NCI-H1048 (cell line): ENCODE data around the gene CD9.
"Not testable (repeated sequence)": the region's sequence is repeated elsewhere in the genome, so short reads cannot be mapped to it uniquely, and the experiment has no call there.

ENCODE experiments used
- DNase-seq: peaks from one replicate; lab custom pipeline; 2025; lab: John Stamatoyannopoulos, UW

The CD9 gene

GRCh38 chr12:6200256-6201212 is at the start of gene CD9:
CD9 (plus strand) TSS chr12:6200400; CDS start chr12:6200500, 100 bp downstream.
- DNase-seq: peak; percentile 40

GRCh38 chr12:6154730-6155459 is 45.3 kb upstream of the CD9 start:
- DNase-seq: no peak

GRCh38 chr12:6157482-6157881 is 42.7 kb upstream of the CD9 start:
- no peak for DNase-seq

- no peak for DNase-seq
Observed at GRCh38 chr12:6158255-6158654, 41.9 kb upstream of the CD9 start.

GRCh38 chr12:6158749-6159148 is 41.5 kb upstream of the CD9 start:
- DNase-seq: no peak

GRCh38 chr12:6159166-6160011 is 40.8 kb upstream of the CD9 start:
- DNase-seq: not testable (repeated sequence)

GRCh38 chr12:6160049-6160649 is 40.1 kb upstream of the CD9 start:
- DNase-seq: not testable (repeated sequence)

- no peak for DNase-seq
Observed at GRCh38 chr12:6161124-6161882, 38.9 kb upstream of the CD9 start.

GRCh38 chr12:6163416-6164060 is 36.7 kb upstream of the CD9 start:
- DNase-seq: no peak

- DNase-seq: no peak
Observed at GRCh38 chr12:6165395-6165794, 34.8 kb upstream of the CD9 start.

GRCh38 chr12:6166808-6167207 is 33.4 kb upstream of the CD9 start:
- DNase-seq: no peak

GRCh38 chr12:6167327-6168280 is 32.6 kb upstream of the CD9 start:
- no peak for DNase-seq

GRCh38 chr12:6171409-6172015 is 28.7 kb upstream of the CD9 start:
- no peak for DNase-seq

- no peak for DNase-seq
Observed at GRCh38 chr12:6172086-6172485, 28.1 kb upstream of the CD9 start.

- no peak for DNase-seq
Observed at GRCh38 chr12:6172862-6173261, 27.3 kb upstream of the CD9 start.

GRCh38 chr12:6177642-6178358 is 22.4 kb upstream of the CD9 start:
- no peak for DNase-seq

GRCh38 chr12:6178981-6179761 is 21.0 kb upstream of the CD9 start:
- no peak for DNase-seq
